Endothelial cell of hepatic sinusoid (primary cell): Measurements from ENCODE around the gene MATN3.

Experiments
- in situ Hi-C: cut with HindIII; loops from 2 replicates; pipeline ENCODE4 v1.10.0; 2017; ENCODE audit warnings: low sequenced_read_pairs

MATN3 gene

DNA sequence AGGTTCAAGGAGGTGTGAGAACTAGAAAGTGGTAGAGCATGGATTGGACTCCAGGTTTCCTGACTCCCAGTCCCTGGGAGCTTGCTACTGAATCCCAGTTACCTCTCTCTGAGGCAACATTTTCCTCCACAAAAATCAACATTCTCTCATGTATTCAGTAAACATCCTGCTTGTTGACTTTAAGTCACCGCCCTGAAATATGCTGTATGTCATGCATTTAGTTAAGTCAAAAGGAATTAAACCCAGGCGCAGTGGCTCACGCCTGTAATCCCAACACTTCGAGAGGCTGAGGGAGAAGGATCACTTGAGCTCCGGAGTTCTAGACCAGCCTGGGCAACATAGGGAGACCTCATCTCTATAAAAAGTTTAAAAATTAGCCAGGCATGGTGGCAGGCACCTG, 3.8 kb downstream of the MATN3 start:
- in situ Hi-C loops = no loop called here

DNA sequence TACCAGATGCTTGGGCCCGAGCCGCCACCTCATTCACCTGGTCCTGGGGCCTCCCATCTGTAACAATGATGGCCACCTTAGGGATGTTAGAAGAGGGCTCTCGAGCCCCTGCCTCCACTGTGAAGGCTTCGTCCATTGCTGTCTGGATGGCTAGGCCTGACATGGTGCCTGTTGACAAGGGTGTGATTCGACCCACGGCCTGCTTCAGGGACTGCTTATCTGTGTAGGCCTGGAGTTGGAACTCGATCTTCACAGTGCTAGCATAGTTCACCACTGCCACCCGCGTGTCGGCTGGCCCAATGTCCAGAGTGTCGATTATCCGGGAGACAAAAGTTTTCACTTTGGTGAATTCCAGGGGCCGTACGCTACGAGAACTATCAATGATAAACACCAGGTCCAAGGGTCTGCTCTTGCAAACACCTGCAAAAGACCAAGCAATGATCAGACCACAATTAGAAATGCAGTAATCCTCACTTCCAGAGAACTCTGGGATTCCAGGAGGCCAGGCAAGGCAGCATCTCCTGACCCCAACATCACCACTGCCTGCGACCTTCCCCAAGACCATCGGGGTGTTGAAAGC, 6.5 kb downstream of the MATN3 start:
- in situ Hi-C loops = no loop called here

DNA sequence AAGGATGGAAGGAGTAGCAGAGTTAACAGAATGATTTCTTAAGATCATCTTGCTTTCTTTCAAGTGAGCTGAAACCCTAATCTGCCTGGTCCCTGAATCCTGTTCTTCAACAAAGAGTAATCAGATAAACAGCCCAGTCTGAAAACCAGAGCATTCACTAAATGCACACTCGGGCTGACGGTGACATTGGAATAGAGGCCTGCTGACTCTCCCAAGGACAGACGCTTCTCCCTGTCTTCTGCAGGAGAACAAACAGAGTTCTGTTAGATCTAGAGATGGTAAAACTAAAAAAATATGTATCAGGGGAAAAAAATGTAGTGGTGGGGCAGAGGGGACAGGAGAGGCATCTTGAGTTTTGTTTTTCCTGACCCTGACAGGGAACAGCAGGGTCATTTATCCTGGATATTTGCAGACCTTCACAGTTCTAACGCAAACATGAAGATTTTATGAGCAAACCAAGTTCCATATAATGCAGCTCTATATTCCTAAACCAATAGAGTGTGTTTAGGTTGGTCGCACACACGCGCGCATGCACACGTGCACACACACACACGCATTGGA, 7.3 kb downstream of the MATN3 start:
- in situ Hi-C loops = no loop called here

DNA sequence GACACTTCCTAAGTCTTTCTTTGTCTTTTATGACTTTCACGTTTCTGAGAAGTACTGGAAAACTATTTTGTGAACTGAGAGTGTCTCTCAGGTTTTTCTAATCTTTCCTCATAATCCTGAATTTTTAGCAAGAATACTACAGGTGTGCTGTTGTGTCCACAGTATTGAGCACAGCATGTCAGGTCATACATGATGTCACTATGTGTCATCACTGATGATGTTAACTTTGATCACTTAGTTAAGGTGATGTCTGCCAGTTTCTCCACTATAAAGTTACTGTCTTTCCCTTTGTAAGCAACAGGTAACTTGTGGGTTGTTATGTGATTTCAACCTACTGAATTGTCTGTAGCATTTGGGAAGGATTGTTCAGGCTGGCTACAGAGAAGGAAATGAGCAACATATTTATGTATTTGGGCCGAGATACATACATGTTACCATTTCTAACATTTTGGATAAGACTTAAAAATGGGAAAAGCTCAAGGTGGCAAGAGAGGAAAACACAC, 11.1 kb downstream of the MATN3 start:
- in situ Hi-C loops = no loop called here

DNA sequence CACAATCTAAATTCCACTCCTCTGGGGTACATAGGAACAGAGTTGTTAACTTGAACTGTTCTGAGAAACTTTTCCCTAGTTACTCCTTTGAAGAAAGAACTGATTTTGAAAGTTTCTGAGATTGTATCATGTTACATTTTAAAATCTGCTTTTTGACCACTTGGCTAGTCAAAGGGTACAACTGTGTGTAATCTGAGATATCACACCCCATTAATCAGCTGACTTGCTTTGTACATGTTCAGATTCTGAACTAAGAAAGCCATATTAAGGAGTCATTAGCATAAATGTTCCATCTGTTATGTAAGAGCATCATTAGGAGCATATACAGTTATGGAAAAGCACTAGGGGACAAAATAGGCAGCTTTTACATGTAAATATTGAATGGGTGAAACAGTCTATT, 18.7 kb downstream of the MATN3 start:
- in situ Hi-C loops = no loop called here

DNA sequence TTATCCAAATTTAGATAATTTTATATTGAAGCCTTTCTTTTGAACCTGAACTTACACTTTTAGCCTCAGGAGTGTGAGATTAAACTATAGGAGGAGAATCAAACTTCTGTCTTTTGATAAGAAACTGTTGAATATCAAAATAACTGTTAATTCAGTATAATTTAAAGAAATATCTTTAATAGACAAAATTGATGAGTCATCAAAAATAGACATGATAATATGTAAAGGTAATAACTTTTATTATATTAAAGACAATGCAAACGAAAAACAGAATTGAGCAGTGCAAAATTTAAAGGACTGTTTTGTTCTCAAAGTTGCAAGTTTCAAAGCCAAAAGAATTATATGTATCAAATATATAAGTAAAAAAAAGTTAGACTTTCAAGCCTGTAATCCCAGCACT, 20.6 kb downstream of the MATN3 start:
- in situ Hi-C loops = no loop called here

DNA sequence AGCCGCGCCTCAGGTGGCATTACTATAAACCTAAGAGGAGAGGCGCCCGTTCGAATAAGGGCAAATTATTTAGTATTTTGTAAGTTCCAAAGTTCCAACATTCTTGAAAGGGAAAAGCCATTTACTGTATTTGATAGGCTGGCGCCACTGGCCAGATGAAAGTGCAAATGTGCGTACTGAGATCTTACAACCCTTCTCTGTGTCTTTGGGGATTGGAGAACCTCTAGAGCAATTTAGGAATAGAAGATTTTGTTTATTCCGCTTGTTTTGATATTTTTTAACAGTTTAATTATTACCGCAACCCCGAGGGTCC, 22.1 kb downstream of the MATN3 start:
- in situ Hi-C loops = no loop called here

DNA sequence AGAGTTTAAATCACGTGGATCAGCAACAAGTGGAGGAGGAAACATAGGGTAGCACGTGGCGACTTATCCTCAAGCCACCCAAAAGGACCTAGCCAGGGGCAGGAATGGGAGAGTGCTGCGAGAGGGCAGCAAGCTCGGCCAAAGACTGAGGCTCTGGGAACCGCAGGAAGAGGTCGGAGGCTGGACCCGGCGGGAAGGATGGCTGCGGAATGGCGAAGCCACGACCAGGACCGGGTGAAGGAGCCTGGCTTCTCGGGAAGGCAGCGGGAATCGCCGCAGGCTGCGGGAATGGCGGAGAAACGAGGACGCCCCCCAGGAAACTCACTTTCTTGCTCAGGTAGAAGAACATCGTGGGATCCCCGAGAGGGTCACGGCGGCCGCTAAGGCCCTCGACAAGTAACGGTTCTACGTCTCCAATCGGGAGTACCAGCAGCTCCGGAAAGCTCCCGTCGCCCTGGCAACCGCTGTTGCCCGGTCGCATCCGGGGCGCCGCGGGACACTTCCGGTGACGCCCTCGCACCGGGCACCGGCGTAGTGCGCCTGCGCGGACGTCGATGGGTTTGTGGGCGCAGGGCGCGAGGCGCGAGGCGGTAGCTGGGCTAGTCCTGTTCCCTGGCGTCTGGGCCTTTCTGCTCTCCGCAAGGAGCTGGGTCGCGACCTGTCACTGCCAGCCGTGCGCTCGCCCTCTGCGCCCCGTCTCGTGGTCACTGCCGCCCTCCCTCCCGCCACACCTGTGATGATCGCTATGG, 22.6 kb downstream of the MATN3 start, which contains the start of gene WDR35:
WDR35 (minus strand) TSS at position 439 of the 749 bp plus-strand sequence; CDS start at position 349, 90 bp downstream.
- in situ Hi-C loops = no loop called here

DNA sequence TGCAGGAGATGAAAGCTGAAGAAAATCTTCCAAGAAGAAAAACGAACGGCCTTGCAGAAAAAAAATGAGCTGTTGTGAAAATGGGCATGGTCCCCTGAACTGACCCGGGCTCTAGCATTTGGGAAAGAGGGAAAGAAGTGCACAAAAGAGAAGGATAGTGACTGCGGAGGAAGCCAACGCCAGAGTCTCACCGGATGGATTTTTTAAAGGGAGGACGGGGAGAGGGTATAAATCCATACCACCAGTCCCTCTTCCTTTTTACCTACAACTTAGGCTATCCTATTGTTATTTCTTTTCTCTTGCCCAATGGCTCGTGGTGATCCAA, 23.2 kb downstream of the MATN3 start:
- in situ Hi-C loops = no loop called here

DNA sequence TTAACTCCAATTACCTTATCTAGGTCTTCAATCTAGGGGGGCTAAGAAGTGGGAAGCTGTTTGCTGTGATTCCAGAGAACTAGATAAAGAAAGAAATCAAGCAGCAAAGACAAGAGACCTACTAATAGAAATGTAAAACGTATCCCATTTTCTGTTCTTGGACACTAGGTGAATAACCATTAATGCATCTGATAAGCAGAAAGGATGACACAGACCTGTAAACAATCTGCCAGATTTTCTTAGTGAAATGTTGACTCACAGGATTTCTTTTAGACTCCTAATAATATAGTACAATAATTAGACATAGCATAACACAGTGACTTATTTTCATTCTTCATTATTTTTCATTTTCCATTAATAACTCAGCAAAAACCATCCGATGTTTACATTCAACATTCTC, 23.9 kb downstream of the MATN3 start:
- in situ Hi-C loops = no loop called here

DNA sequence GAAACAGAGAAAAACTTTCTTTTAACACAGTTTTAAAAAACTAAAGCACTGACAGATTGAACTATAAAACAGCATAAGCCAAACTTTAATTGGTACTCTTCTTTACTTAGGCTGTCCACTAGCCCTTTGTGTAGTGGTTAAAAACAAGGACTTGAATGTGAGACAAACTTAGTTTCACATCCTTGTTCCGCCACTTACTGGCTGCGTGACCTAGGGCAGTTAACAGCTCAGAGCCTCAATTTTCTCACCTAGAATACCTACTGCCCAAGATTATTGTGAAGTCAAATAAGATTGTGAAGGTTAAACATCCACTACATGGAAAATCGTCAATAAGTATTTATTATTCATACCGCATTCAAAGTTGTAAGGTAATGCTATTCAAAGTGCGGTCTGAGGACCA, 24.5 kb downstream of the MATN3 start:
- in situ Hi-C loops = no loop called here

DNA sequence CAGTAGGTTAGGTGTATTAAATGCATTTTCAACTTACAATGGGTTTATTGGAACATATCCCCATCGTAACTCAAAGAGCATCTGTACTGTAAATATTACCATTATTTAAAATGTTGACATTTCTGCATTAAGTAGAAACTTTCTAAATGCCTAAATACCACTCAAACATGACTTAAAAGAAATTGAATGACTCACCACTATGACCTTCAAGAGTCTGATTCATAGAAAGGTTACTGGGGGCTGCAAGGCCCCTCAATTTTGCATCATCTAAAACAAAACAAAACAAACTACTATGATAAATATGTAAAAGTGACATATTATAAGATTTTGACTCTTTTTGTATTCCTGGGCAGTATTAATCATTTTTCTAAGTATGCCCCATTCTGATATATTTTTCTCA, 30.2 kb downstream of the MATN3 start:
- in situ Hi-C loops = no loop called here

DNA sequence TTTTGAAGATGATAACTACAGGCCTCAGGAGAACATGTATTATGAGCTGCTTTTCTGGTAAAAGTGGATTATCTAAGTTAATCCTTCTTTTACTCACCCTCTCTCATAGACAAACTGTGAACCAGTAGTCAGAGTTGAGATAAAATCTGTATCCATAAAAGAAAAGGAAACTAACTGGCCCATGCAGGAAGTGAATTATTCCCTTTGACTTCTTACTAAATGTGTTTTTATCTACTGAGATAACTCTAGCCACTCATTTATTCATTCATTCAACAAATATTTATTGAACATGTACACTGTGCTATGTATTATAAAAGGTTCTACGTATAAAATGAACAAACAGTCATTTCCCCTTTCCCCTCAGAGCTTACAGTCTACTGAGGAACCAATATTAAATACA, 32.5 kb downstream of the MATN3 start:
- in situ Hi-C loops = no loop called here

DNA sequence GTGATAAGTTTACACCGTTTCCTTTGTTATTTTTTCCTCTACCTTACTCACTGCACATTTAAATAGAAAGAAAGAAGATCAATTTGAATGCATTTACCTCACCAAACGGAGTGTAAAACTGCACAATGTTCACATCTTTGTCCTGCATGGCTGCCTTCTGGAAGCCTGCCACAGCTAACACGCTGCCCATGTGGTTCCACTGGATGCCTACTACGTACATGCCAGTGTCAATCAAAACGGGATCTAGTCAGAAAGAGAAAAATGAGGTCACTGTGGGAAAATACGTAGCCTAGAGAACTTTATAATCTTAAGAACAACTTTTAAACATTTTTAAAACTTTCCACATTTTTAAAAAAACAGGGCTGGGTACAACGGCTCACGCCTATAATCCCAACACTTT, 39.0 kb downstream of the MATN3 start:
- in situ Hi-C loops = no loop called here

DNA sequence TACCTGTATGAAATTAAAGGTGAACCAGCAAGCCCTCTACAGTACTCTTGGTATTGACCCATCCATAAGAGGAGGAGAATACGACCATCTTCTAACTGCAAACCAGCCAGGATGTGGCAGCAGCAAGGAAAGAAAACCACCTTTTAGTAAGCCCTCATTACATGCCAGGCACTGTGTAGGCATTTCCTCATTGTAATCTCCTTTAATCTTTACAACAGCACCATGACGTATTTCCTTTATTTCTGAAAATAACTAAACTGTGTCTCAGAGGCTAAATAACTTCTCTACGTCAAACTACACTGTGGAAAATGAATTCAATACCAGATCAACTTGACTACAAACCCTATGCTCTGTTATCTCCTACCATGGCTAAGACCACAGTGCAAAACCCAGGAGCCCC, 40.8 kb downstream of the MATN3 start:
- in situ Hi-C loops = no loop called here

DNA sequence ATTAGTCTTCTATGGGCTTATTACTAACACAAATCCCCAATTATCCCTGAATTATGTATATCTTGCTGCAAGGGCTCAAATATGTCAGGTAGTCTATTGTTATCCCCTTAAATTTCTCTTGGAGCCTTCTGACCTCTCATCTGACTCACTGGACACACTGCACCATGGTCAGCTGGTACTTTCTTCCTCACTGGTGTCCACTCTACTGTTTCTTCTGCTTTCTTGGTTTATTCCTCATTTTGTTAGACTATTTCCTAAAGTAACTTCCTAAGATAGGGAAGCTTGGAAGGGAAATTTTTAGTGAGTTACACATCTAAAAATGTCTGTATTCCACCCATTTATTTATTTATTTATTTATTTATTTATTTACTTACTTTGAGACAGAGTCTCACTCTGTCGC, 49.1 kb downstream of the MATN3 start:
- in situ Hi-C loops = loop anchor here (5.0 kb wide), 1 partner anchor 49 kb away; the partner anchor contains the start of gene MATN3

DNA sequence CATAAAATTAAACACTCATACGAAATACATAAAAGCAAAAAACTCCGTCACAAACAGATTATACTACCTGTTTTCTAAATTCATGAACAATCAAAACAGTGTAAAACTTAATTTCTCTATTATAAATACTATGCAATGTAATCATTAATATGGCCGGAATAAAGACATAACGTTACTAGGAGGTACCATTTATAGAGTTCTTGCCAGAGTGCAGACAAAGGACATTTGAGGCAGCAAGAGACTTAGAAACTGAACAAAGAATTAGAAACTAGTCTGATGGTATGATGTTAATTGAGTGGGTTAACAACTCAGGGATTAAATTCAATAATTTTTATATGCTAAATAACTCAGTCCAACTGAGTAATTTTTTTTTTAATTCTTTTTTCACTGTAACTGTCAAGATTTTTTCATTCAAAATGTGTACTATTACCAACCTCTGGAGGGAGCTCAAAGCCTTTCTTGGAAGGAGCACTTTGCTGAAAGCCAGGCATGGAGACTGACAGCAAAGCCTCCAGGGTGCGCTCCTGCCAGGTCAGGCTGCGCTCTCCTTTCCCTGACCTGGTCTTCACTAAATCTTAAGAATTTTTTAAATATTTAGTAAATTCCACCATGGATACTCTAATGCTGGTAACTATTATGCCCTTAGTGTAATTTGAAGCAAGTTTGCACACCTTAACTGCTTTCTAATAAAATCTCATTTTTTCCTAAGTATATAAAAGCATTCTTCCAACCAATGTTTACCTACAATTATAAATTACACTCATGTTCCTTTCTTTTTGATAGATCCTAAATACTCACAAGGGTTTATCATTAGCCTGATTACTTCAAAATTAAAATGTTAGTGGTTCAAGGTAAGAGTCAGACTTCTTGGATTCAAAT, 56.7 kb downstream of the MATN3 start:
- in situ Hi-C loops = no loop called here

DNA sequence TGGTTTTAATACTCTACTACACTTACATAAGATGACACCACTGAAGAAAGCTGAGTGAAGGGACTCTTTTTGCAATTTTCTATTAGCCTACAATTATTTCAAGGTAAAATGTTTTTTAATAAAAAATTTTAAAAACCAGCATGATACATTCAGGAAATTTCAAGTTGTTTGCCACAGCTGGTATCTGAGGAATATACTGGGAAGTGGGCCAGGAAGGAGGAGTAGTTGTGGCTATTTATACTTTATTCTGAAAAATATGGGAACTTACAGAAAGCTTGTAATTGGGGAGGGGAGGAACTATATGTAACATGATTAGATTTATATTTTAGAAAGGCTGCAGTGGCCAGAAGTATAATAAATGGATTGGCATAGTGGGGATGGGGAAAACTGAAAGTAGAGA, 63.4 kb downstream of the MATN3 start:
- in situ Hi-C loops = no loop called here

DNA sequence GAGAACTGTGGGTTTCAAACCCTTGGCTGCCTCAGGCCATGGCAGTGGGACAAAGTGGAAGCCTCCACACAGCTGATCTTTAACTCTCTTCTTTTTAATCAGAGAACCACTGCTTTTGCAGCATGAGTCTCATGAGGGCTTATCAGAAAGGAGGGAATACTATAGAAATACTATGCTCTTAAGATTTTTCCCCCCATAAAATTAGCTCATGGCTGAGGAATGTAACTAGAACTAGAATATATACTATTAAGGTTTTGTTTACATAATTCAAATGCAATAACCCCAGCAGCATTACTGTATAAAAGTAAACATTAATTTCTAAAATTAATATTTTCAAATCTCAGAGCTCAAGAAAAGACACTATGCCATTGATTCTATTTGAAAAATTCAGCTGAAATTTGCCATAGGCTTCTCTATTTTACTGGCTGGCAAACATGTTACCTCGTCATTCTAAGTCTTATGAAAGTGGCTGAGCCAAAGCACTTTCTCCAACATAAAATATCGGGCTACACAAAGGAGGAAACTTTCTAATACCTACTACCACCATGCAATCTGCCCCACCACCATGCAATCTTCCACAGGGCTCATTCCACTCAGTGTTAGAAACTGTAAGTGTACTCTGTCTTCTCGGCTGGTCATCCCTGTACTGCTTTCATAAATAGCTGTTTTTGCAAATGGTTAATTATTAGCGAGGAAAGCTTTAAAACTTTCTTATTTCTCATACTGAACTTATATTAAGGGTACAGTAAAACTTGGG, 65.1 kb downstream of the MATN3 start:
- in situ Hi-C loops = no loop called here

DNA sequence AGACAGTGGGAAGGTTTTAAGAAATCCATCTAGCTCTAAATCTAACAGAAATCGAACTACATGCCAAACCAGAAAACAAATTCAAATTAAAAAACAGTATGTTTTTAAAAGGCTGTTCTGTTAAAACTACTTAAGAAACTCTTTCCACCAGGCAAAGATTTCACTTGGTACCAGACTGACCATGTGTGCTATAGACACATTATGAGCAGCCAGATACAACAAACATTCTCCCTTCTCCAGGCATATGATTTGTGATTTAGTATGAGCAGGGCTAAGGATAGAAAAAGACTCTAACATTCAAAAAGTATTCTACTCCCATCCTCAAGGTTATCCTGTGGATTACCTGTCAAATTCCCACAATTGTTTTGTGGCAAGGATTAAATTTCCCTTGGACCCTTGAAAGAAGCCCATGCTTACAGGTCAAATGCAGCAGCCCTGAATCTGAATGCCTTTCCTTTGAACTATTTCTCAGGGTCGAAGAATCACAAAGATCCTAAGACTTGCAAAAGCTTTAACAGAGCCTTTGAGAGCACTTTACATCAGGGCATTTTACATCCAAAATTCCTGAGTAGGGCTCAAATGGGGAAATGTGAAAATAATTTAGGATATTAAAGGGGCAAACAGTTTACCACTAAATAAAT, 68.1 kb downstream of the MATN3 start:
- in situ Hi-C loops = no loop called here
